VCaP (cell line): Measurements from ENCODE around the gene KRTAP1-4.

Experiments used
- H3K27ac ChIP-seq: fragments of 450-650 bp; 2 replicates; pipeline ENCODE4 v1.5.1; 2017
- CTCF ChIP-seq: fragments of 450-650 bp; conservative IDR thresholded peaks from 2 replicates; pipeline ENCODE4 v1.5.1; 2017; ENCODE audit warnings: mild to moderate bottlenecking, moderate library complexity

KRTAP1-4 gene

GRCh38 chr17:40981115-40981514 is 48.9 kb downstream of the KRTAP1-4 start:
- no peak for TF ChIP-seq CTCF
- no peak overlapping the region for H3K27ac ChIP-seq

- TF ChIP-seq CTCF = no peak
- no peak overlapping the region for H3K27ac ChIP-seq
Measured at GRCh38 chr17:40980596-40980995, 49.4 kb downstream of the KRTAP1-4 start.

- no peak overlapping the region for H3K27ac ChIP-seq
- TF ChIP-seq CTCF = no peak
Measured at GRCh38 chr17:40980117-40980516, 49.9 kb downstream of the KRTAP1-4 start.
